Adrenal gland (tissue), 5 donors: ENCODE data around the gene SLC7A5.
"Not testable (repeated sequence)": the region's sequence is repeated elsewhere in the genome, so short reads cannot be mapped to it uniquely, and the experiment has no call there.

Source experiments
- POLR2A ChIP-seq, 2 donors: fragments of 450-650 bp; IDR thresholded peaks; one replicate each; pipeline ENCODE4 v1.6.1; 2017; ENCODE audit warnings: antibody characterized with exemption in 2 of 2, mild to moderate bottlenecking in 2 of 2, moderate library complexity in 1 of 2
- TF ChIP-seq, protein P1 (sequence below), 6 experiments: fragments of 450-650 bp in 4 of 6; fragments of 200-600 bp in 2 of 6; sonication (generic) in 1 of 6; IDR thresholded peaks; 1 replicate in 5 of 6; 2 replicates in 1 of 6; pipeline versions ENCODE4 v1.5.1 to v1.8.0; 2016 to 2021; ENCODE audit warnings: antibody characterized with exemption in 6 of 6, mild to moderate bottlenecking in 2 of 6, moderate library complexity in 1 of 6
- donor health status: DM: no; HTN: no; CAD: no.

DNA sequence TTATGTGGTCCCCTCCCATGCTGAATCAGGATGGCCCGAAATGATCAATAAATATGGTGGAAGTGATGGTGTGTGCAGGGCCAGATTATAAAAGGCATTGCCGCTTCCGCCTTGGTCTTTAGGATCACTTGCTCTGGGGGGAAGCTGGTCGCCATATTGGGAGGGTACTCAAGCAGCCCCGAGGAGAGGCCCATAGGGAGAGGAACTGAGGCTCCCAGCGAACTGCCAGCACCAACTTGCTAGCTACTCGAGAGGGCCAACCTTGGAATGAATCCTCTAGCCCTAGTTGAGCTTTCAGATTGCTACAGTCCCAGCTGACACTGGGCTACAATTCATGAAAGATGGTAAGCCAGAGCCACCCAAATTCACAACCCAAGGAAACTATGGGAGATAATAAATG, 19.0 kb upstream of the SLC7A5 start:
- TF ChIP-seq POLR2A (IDR thresholded peaks at IDR 0.05), result not testable (repeated sequence)
- TF ChIP-seq, protein P1, sequence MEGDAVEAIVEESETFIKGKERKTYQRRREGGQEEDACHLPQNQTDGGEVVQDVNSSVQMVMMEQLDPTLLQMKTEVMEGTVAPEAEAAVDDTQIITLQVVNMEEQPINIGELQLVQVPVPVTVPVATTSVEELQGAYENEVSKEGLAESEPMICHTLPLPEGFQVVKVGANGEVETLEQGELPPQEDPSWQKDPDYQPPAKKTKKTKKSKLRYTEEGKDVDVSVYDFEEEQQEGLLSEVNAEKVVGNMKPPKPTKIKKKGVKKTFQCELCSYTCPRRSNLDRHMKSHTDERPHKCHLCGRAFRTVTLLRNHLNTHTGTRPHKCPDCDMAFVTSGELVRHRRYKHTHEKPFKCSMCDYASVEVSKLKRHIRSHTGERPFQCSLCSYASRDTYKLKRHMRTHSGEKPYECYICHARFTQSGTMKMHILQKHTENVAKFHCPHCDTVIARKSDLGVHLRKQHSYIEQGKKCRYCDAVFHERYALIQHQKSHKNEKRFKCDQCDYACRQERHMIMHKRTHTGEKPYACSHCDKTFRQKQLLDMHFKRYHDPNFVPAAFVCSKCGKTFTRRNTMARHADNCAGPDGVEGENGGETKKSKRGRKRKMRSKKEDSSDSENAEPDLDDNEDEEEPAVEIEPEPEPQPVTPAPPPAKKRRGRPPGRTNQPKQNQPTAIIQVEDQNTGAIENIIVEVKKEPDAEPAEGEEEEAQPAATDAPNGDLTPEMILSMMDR (IDR thresholded peaks at IDR 0.05), result not testable (repeated sequence)
